VCaP (cell line): ENCODE data around the gene MALRD1.

ENCODE experiments used
- H3K27ac ChIP-seq: fragments of 450-650 bp; 2 replicates; pipeline ENCODE4 v1.5.1; 2017
- CTCF ChIP-seq: fragments of 450-650 bp; conservative IDR thresholded peaks from 2 replicates; pipeline ENCODE4 v1.5.1; 2017; ENCODE audit warnings: mild to moderate bottlenecking, moderate library complexity

MALRD1 gene

GRCh38 chr10:19250546-19250945 lies 201.9 kb downstream of the MALRD1 start:
- no peak for TF ChIP-seq CTCF
- H3K27ac ChIP-seq, result no peak overlapping the region

GRCh38 chr10:19252531-19252930 lies 203.9 kb downstream of the MALRD1 start:
- no peak for TF ChIP-seq CTCF
- H3K27ac ChIP-seq, result no peak overlapping the region

- H3K27ac ChIP-seq, result no peak overlapping the region
- no peak for TF ChIP-seq CTCF
These were observed 207.7 kb downstream of the MALRD1 start for GRCh38 chr10:19256331-19256730.

- TF ChIP-seq CTCF, result no peak
- no peak overlapping the region for H3K27ac ChIP-seq
These were observed 214.7 kb downstream of the MALRD1 start for GRCh38 chr10:19263262-19263661.

- no peak for TF ChIP-seq CTCF
- no peak overlapping the region for H3K27ac ChIP-seq
These were observed 234.7 kb downstream of the MALRD1 start for GRCh38 chr10:19283285-19283684.

- H3K27ac ChIP-seq, result no peak overlapping the region
- no peak for TF ChIP-seq CTCF
These were observed 235.2 kb downstream of the MALRD1 start for GRCh38 chr10:19283786-19284185.

- no peak overlapping the region for H3K27ac ChIP-seq
- no peak for TF ChIP-seq CTCF
These were observed 242.2 kb downstream of the MALRD1 start for GRCh38 chr10:19290770-19291169.

- no peak overlapping the region for H3K27ac ChIP-seq
- TF ChIP-seq CTCF, result no peak
These were observed 245.6 kb downstream of the MALRD1 start for GRCh38 chr10:19294233-19294632.
